GM19025 (cell line): Measurements from ENCODE around the gene CCDC40.
"Not testable (repeated sequence)": the region's sequence is repeated elsewhere in the genome, so short reads cannot be mapped to it uniquely, and the experiment has no call there.

Source experiments
- ATAC-seq: cut with Tn5 transposase; IDR thresholded peaks from one replicate; pipeline ENCODE4 v1.9.1; 2021; ENCODE audit warnings: mild to moderate bottlenecking, low read depth, moderate library complexity; ENCODE audit not compliant: unreplicated experiment

Gene CCDC40

GRCh38 chr17:80035937-80036714, at the start of gene CCDC40:
Gene CCDC40, plus strand, starts transcription at chr17:80036642. Its CDS starts 21 bp downstream, at chr17:80036663.
- ATAC-seq = peak; percentile 62

- ATAC-seq = no peak
Measured at GRCh38 chr17:79987187-79987934, 49.1 kb upstream of the CCDC40 start.

- ATAC-seq = no peak
Measured at GRCh38 chr17:79987935-79988184, 48.6 kb upstream of the CCDC40 start.

GRCh38 chr17:79988185-79988971, 48.1 kb upstream of the CCDC40 start:
- ATAC-seq = no peak

- ATAC-seq = no peak
Measured at GRCh38 chr17:79989106-79989835, 47.2 kb upstream of the CCDC40 start.

GRCh38 chr17:79990051-79990592, 46.3 kb upstream of the CCDC40 start:
- no peak for ATAC-seq

- no peak for ATAC-seq
Measured at GRCh38 chr17:79990704-79991103, 45.7 kb upstream of the CCDC40 start.

GRCh38 chr17:79991140-79991923, 45.1 kb upstream of the CCDC40 start:
- ATAC-seq = no peak

- ATAC-seq = no peak
Measured at GRCh38 chr17:79991924-79992648, 44.4 kb upstream of the CCDC40 start.

- no peak for ATAC-seq
Measured at GRCh38 chr17:79992649-79993389, 43.6 kb upstream of the CCDC40 start.

- no peak for ATAC-seq
Measured at GRCh38 chr17:79993390-79994227, 42.8 kb upstream of the CCDC40 start.

- not testable (repeated sequence) for ATAC-seq
Measured at GRCh38 chr17:79994228-79994569, 42.2 kb upstream of the CCDC40 start.

GRCh38 chr17:79994602-79995001, 41.8 kb upstream of the CCDC40 start:
- ATAC-seq = no peak

GRCh38 chr17:79995696-79996095, 40.7 kb upstream of the CCDC40 start:
- ATAC-seq = no peak

- no peak for ATAC-seq
Measured at GRCh38 chr17:79996291-79996690, 40.2 kb upstream of the CCDC40 start.

- ATAC-seq = no peak
Measured at GRCh38 chr17:79997011-79997660, 39.3 kb upstream of the CCDC40 start.

- ATAC-seq = no peak
Measured at GRCh38 chr17:80000136-80000535, 36.3 kb upstream of the CCDC40 start.
